Measurements from ENCODE around the gene RNF126.
A peak's percentile ranks its signal among the peaks of the same experiment; 100 is the strongest.
"Not testable (repeated sequence)": the region's sequence is repeated elsewhere in the genome, so short reads cannot be mapped to it uniquely, and the experiment has no call there.

RNF126 gene

GRCh38 chr19:703329-703650, 40.3 kb upstream of the RNF126 start:
- Histone ChIP-seq H3K27ac (peak overlapping the region; percentile 69), H3K4me3 (peak overlapping the region; percentile 68), H3K4me1 (peaks cover 72% of the 10 kb centered on the region), H3K4me2 (peak overlapping the region; percentile 81), H3K9ac (peak overlapping the region; percentile 67), H3K9me3 (no peaks in the 10 kb centered on the region), H3K36me3 (no peaks in the 10 kb centered on the region), H3K27me3 (no peaks in the 10 kb centered on the region), H4K20me1 (no peaks in the 10 kb centered on the region)
- TF ChIP-seq Cebpa-rat (IDR thresholded peaks at IDR 0.05), result no peak

GRCh38 chr19:702847-703246, 39.8 kb upstream of the RNF126 start:
- H3K9me3 ChIP-seq, H4K20me1 ChIP-seq, H3K36me3 ChIP-seq, H3K27me3 ChIP-seq: not testable (repeated sequence)
- Histone ChIP-seq H3K4me1 (peaks cover 72% of the 10 kb centered on the region), H3K4me3 (peak overlapping the region; percentile 68), H3K27ac (peak overlapping the region; percentile 69), H3K9ac (peak overlapping the region; percentile 67), H3K4me2 (peak overlapping the region; percentile 81)

DNA sequence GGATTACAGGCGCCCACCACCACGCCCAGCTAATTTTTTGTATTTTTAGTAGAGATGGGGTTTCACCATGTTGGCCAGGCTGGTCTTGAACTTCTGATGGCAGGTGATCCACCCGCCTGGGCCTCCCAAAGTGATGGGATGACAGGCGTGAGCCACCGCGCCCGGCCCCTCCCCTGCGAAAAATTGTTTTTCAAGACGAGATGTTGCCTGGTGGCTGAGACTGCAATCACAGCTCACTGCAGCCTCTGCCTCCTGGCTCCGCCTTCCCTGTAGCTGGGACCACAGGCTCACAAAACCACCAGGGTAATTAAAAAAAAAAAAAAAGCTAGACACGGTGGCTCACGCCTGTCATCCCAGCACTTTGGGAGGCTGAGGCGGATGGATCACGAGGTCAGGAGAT, 36.9 kb upstream of the RNF126 start:
- not testable (repeated sequence) for H3K9ac ChIP-seq, H4K20me1 ChIP-seq, H3K27me3 ChIP-seq, H3K9me3 ChIP-seq, H3K36me3 ChIP-seq, H3K4me3 ChIP-seq
- Histone ChIP-seq H3K4me2 (peak overlapping the region; percentile 94), H3K27ac (peak overlapping the region; percentile 94), H3K4me1 (peaks cover 93% of the 10 kb centered on the region)

- H3K4me1 ChIP-seq, result peaks cover 98% of the 10 kb centered on the region
- H3K4me2 ChIP-seq, result peak overlapping the region; percentile 94
- not testable (repeated sequence) for H3K36me3 ChIP-seq, H3K27me3 ChIP-seq, H4K20me1 ChIP-seq, H3K9me3 ChIP-seq, H3K4me3 ChIP-seq
- H3K27ac ChIP-seq, result peak overlapping the region; percentile 94
- H3K9ac ChIP-seq, result peak overlapping the region; percentile 79
These were observed 35.5 kb upstream of the RNF126 start for GRCh38 chr19:698529-698928.

GRCh38 chr19:695352-695949, 32.4 kb upstream of the RNF126 start, which contains the start of gene PRSS57:
Gene PRSS57 (minus strand): TSS chr19:695452. CDS start chr19:695430, 22 bp downstream.
- peak within 1 kb of the TSS; percentile 96 for H3K4me2 ChIP-seq
- H3K4me3 ChIP-seq, result peak within 1 kb of the TSS; percentile 61
- peak within 1 kb of the TSS; percentile 77 for H3K9ac ChIP-seq
- no peaks in the 10 kb centered on the region for H3K9me3 ChIP-seq
- H3K27ac ChIP-seq, result peak within 1 kb of the TSS; percentile 83
- TF ChIP-seq Cebpa-rat (IDR thresholded peaks at IDR 0.05), result no peak
- no peaks in the 10 kb centered on the region for H3K36me3 ChIP-seq
- 0 out of 2 replicates have a peak, but pooled peaks cover 5% of the 10 kb centered on the region for H3K27me3 ChIP-seq
- no peaks in the 10 kb centered on the region for H4K20me1 ChIP-seq
- peaks cover 81% of the 10 kb centered on the region for H3K4me1 ChIP-seq

GRCh38 chr19:694481-695351, 31.7 kb upstream of the RNF126 start:
- TF ChIP-seq Cebpa-rat (IDR thresholded peaks at IDR 0.05), result no peak
- no peaks in the 10 kb centered on the region for H4K20me1 ChIP-seq
- H3K36me3 ChIP-seq, result no peaks in the 10 kb centered on the region
- peak overlapping the region; percentile 83 for H3K27ac ChIP-seq
- H3K4me3 ChIP-seq, result peak overlapping the region; percentile 61
- H3K4me2 ChIP-seq, result peak overlapping the region; percentile 96
- peaks cover 74% of the 10 kb centered on the region for H3K4me1 ChIP-seq
- H3K9me3 ChIP-seq, result no peaks in the 10 kb centered on the region
- 0 out of 2 replicates have a peak, but pooled peaks cover 5% of the 10 kb centered on the region for H3K27me3 ChIP-seq
- peak overlapping the region; percentile 77 for H3K9ac ChIP-seq

GRCh38 chr19:690203-690602, 27.2 kb upstream of the RNF126 start:
- 0 out of 2 replicates have a peak, but pooled peaks cover 5% of the 10 kb centered on the region for H3K27me3 ChIP-seq
- H3K9ac ChIP-seq, result no peak overlapping the region
- no peaks in the 10 kb centered on the region for H3K36me3 ChIP-seq
- peaks cover 7% of the 10 kb centered on the region; the same call in 1 of the 2 replicates for H3K9me3 ChIP-seq
- TF ChIP-seq Cebpa-rat (IDR thresholded peaks at IDR 0.05), result no peak
- peaks cover 37% of the 10 kb centered on the region for H3K4me1 ChIP-seq
- H3K4me2 ChIP-seq, result no peak overlapping the region
- no peaks in the 10 kb centered on the region for H4K20me1 ChIP-seq
- H3K27ac ChIP-seq, result no peak overlapping the region
- no peak overlapping the region for H3K4me3 ChIP-seq

- TF ChIP-seq Cebpa-rat (IDR thresholded peaks at IDR 0.05), result no peak
- Histone ChIP-seq H3K9ac (no peak overlapping the region), H3K36me3 (no peaks in the 10 kb centered on the region), H3K4me2 (no peak overlapping the region), H4K20me1 (no peaks in the 10 kb centered on the region), H3K9me3 (peaks cover 7% of the 10 kb centered on the region; the same call in 1 of the 2 replicates), H3K27ac (no peak overlapping the region), H3K4me1 (peaks cover 28% of the 10 kb centered on the region), H3K27me3 (no peaks in the 10 kb centered on the region), H3K4me3 (no peak overlapping the region)
These were observed 26.0 kb upstream of the RNF126 start for GRCh38 chr19:688992-689391.

- Histone ChIP-seq H3K9me3 (peaks cover 7% of the 10 kb centered on the region; the same call in 1 of the 2 replicates), H3K4me1 (peaks cover 20% of the 10 kb centered on the region), H3K27ac (no peak overlapping the region), H3K4me3 (no peak overlapping the region), H3K4me2 (no peak overlapping the region), H3K27me3 (no peaks in the 10 kb centered on the region), H4K20me1 (no peaks in the 10 kb centered on the region), H3K9ac (no peak overlapping the region), H3K36me3 (no peaks in the 10 kb centered on the region)
- TF ChIP-seq Cebpa-rat (IDR thresholded peaks at IDR 0.05), result no peak
These were observed 25.2 kb upstream of the RNF126 start for GRCh38 chr19:688214-688613.

GRCh38 chr19:687569-688166, 24.7 kb upstream of the RNF126 start:
- Histone ChIP-seq H4K20me1 (no peaks in the 10 kb centered on the region), H3K36me3 (no peaks in the 10 kb centered on the region), H3K4me2 (no peak overlapping the region), H3K9ac (no peak overlapping the region), H3K4me3 (no peak overlapping the region), H3K4me1 (peaks cover 15% of the 10 kb centered on the region), H3K27me3 (no peaks in the 10 kb centered on the region), H3K9me3 (peaks cover 7% of the 10 kb centered on the region; the same call in 1 of the 2 replicates), H3K27ac (no peak overlapping the region)
- no peak for TF ChIP-seq Cebpa-rat (IDR thresholded peaks at IDR 0.05)

Data from BLaER1 (cell line).